ENCODE data around the gene RPS6KA5. TPM values are rescaled to one million over a fixed set of nuclear protein-coding genes. Genes with fewer than 3 reads are reported as not detected.

RPS6KA5 gene
- total RNA-seq, 2 experiments from 2014 or later, result 18.8 to 19.3 TPM

- intact Hi-C loops (cut with micrococcal nuclease), result no loop called here
- POLR2A ChIA-PET, result no interaction called here
- peaks cover 16% of the 10 kb centered on the region for H3K9me3 Mint-ChIP-seq
- H3K4me3 Mint-ChIP-seq, result no peak overlapping the region
- no peak for DNase-seq
- peaks cover 17% of the 10 kb centered on the region for H3K4me1 Mint-ChIP-seq (ENCODE audit: low read depth)
- CTCF ChIA-PET, result interaction anchor here (1.4 to 1.5 kb wide), 3 partner anchors 9 to 420 kb away, joined by 3 to 7 read pairs (median 5); no protein-coding TSS in a partner anchor
- H3K27me3 Mint-ChIP-seq, result peaks cover 4% of the 10 kb centered on the region
- H3K36me3 Mint-ChIP-seq, result peaks cover 5% of the 10 kb centered on the region
- no peak overlapping the region for H3K27ac Mint-ChIP-seq
Observed at GRCh38 chr14:90819734-90820393, 240.6 kb downstream of the RPS6KA5 start.

GRCh38 chr14:90818715-90819114, 241.7 kb downstream of the RPS6KA5 start:
- H3K4me3 Mint-ChIP-seq, result no peak overlapping the region
- peaks cover 11% of the 10 kb centered on the region for H3K9me3 Mint-ChIP-seq
- H3K36me3 Mint-ChIP-seq, result no peaks in the 10 kb centered on the region
- no peak overlapping the region for H3K27ac Mint-ChIP-seq
- H3K4me1 Mint-ChIP-seq (ENCODE audit: low read depth), result peaks cover 17% of the 10 kb centered on the region
- POLR2A ChIA-PET, result no interaction called here
- peaks cover 4% of the 10 kb centered on the region for H3K27me3 Mint-ChIP-seq
- intact Hi-C loops (cut with micrococcal nuclease), result no loop called here
- CTCF ChIA-PET, result no interaction called here
- DNase-seq, result no peak

- intact Hi-C loops (cut with micrococcal nuclease), result no loop called here
- Mint-ChIP-seq H3K4me1 (ENCODE audit: low read depth) (peaks cover 17% of the 10 kb centered on the region), H3K27ac (no peak overlapping the region), H3K36me3 (no peaks in the 10 kb centered on the region), H3K9me3 (no peaks in the 10 kb centered on the region), H3K27me3 (peaks cover 4% of the 10 kb centered on the region), H3K4me3 (peak overlapping the region; percentile 43)
- CTCF ChIA-PET, result no interaction called here
- POLR2A ChIA-PET, result no interaction called here
- DNase-seq, result no peak
Observed at GRCh38 chr14:90816681-90817436, 243.6 kb downstream of the RPS6KA5 start.

- Mint-ChIP-seq H3K27me3 (peaks cover 4% of the 10 kb centered on the region), H3K36me3 (no peaks in the 10 kb centered on the region), H3K27ac (no peak within 1 kb of the TSS), H3K4me1 (ENCODE audit: low read depth) (peaks cover 13% of the 10 kb centered on the region), H3K9me3 (no peaks in the 10 kb centered on the region), H3K4me3 (peak within 1 kb of the TSS; percentile 72)
- POLR2A ChIA-PET, result no interaction called here
- peak; percentile 40 for DNase-seq
- intact Hi-C loops (cut with micrococcal nuclease), result no loop called here
- CTCF ChIA-PET, result interaction anchor here (0.8 kb wide), 2 partner anchors 20 to 58 kb away, joined by 3 to 5 read pairs; no protein-coding TSS in a partner anchor
Observed at GRCh38 chr14:90815822-90816662, 244.4 kb downstream of the RPS6KA5 start, which contains the start of gene TTC7B. Gene TTC7B, minus strand, starts transcription at chr14:90816430. Its CDS starts 135 bp downstream, at chr14:90816295.

GRCh38 chr14:90815572-90815821, 244.9 kb downstream of the RPS6KA5 start:
- Mint-ChIP-seq H3K4me3 (peak overlapping the region; percentile 72), H3K27ac (no peak overlapping the region), H3K36me3 (no peaks in the 10 kb centered on the region), H3K9me3 (no peaks in the 10 kb centered on the region), H3K27me3 (peaks cover 4% of the 10 kb centered on the region), H3K4me1 (ENCODE audit: low read depth) (peaks cover 8% of the 10 kb centered on the region)
- POLR2A ChIA-PET, result no interaction called here
- CTCF ChIA-PET, result interaction anchor here (0.8 kb wide), 2 partner anchors 20 to 57 kb away, joined by 3 to 5 read pairs; no protein-coding TSS in a partner anchor
- intact Hi-C loops (cut with micrococcal nuclease), result no loop called here
- DNase-seq, result no peak

GRCh38 chr14:90814806-90815571, 245.5 kb downstream of the RPS6KA5 start:
- no peaks in the 10 kb centered on the region for H3K9me3 Mint-ChIP-seq
- ChIA-PET POLR2A (no interaction called here), CTCF (interaction anchor here (0.8 kb wide), 1 partner anchor 19 kb away, joined by 3 read pairs; no protein-coding TSS in a partner anchor)
- peak overlapping the region; percentile 72 for H3K4me3 Mint-ChIP-seq
- no peak overlapping the region for H3K27ac Mint-ChIP-seq
- H3K27me3 Mint-ChIP-seq, result peaks cover 4% of the 10 kb centered on the region
- intact Hi-C loops (cut with micrococcal nuclease), result no loop called here
- no peaks in the 10 kb centered on the region for H3K36me3 Mint-ChIP-seq
- H3K4me1 Mint-ChIP-seq (ENCODE audit: low read depth), result peaks cover 5% of the 10 kb centered on the region
- no peak for DNase-seq

- ChIA-PET CTCF (interaction anchor here (1.0 kb wide), 1 partner anchor 55 kb away, joined by 6 read pairs; no protein-coding TSS in a partner anchor), POLR2A (no interaction called here)
- Mint-ChIP-seq H3K27ac (no peak overlapping the region), H3K9me3 (no peaks in the 10 kb centered on the region), H3K36me3 (no peaks in the 10 kb centered on the region), H3K27me3 (peaks cover 4% of the 10 kb centered on the region), H3K4me3 (no peak overlapping the region), H3K4me1 (ENCODE audit: low read depth) (peaks cover 3% of the 10 kb centered on the region)
- intact Hi-C loops (cut with micrococcal nuclease), result no loop called here
- DNase-seq, result no peak
Observed at GRCh38 chr14:90813442-90813841, 247.0 kb downstream of the RPS6KA5 start.

GRCh38 chr14:90812109-90812508, 248.3 kb downstream of the RPS6KA5 start:
- ChIA-PET POLR2A (no interaction called here), CTCF (no interaction called here)
- H3K4me1 Mint-ChIP-seq (ENCODE audit: low read depth), result peaks cover 3% of the 10 kb centered on the region
- no peak overlapping the region for H3K27ac Mint-ChIP-seq
- H3K27me3 Mint-ChIP-seq, result peaks cover 4% of the 10 kb centered on the region
- intact Hi-C loops (cut with micrococcal nuclease), result no loop called here
- no peak overlapping the region for H3K4me3 Mint-ChIP-seq
- no peaks in the 10 kb centered on the region for H3K36me3 Mint-ChIP-seq
- no peaks in the 10 kb centered on the region for H3K9me3 Mint-ChIP-seq
- no peak for DNase-seq

GRCh38 chr14:90811641-90812040, 248.8 kb downstream of the RPS6KA5 start:
- intact Hi-C loops (cut with micrococcal nuclease), result no loop called here
- no peak overlapping the region for H3K4me3 Mint-ChIP-seq
- H3K27me3 Mint-ChIP-seq, result peaks cover 4% of the 10 kb centered on the region
- no peaks in the 10 kb centered on the region for H3K9me3 Mint-ChIP-seq
- no peak for DNase-seq
- H3K27ac Mint-ChIP-seq, result no peak overlapping the region
- POLR2A ChIA-PET, result no interaction called here
- peaks cover 3% of the 10 kb centered on the region for H3K4me1 Mint-ChIP-seq (ENCODE audit: low read depth)
- no peaks in the 10 kb centered on the region for H3K36me3 Mint-ChIP-seq
- CTCF ChIA-PET, result no interaction called here

GRCh38 chr14:90810806-90811205, 249.6 kb downstream of the RPS6KA5 start:
- POLR2A ChIA-PET, result no interaction called here
- intact Hi-C loops (cut with micrococcal nuclease), result no loop called here
- H3K27me3 Mint-ChIP-seq, result peaks cover 4% of the 10 kb centered on the region
- no peaks in the 10 kb centered on the region for H3K9me3 Mint-ChIP-seq
- no peaks in the 10 kb centered on the region for H3K36me3 Mint-ChIP-seq
- H3K4me1 Mint-ChIP-seq (ENCODE audit: low read depth), result peaks cover 3% of the 10 kb centered on the region
- DNase-seq, result no peak
- no peak overlapping the region for H3K27ac Mint-ChIP-seq
- H3K4me3 Mint-ChIP-seq, result no peak overlapping the region
- CTCF ChIA-PET, result interaction anchor here (0.8 kb wide), 1 partner anchor 10 kb away, joined by 3 read pairs; no protein-coding TSS in a partner anchor

- H3K4me3 Mint-ChIP-seq, result no peak overlapping the region
- H3K36me3 Mint-ChIP-seq, result no peaks in the 10 kb centered on the region
- H3K27ac Mint-ChIP-seq, result no peak overlapping the region
- no peaks in the 10 kb centered on the region for H3K27me3 Mint-ChIP-seq
- POLR2A ChIA-PET, result no interaction called here
- CTCF ChIA-PET, result no interaction called here
- intact Hi-C loops (cut with micrococcal nuclease), result no loop called here
- no peak for DNase-seq
- H3K9me3 Mint-ChIP-seq, result no peaks in the 10 kb centered on the region
- H3K4me1 Mint-ChIP-seq (ENCODE audit: low read depth), result no peaks in the 10 kb centered on the region
Observed at GRCh38 chr14:90809530-90810312, 250.7 kb downstream of the RPS6KA5 start.
